IMR-90 (cell line): ENCODE results near the gene LRRC4C. TPM values are rescaled to one million over a fixed set of nuclear protein-coding genes. Genes with fewer than 3 reads are reported as not detected.

Experiments
- ATAC-seq: fragments of 200-7000 bp; cut with Tn5 transposase; 2 replicates; pipeline ENCODE4 v1.9.1; 2020; ENCODE audit warnings: low read depth, mild to moderate bottlenecking, moderate library complexity
- BruUV-seq: library from RNA; stranded (reverse); fragments of 400-500 nt; replicated peaks from 2 replicates; lab custom pipeline; 2021; lab: Mats Ljungman, UMichigan
- CTCF ChIA-PET: fragments of 300-600 bp; formaldehyde crosslinking; extraction: SDS; loops from one replicate; lab custom pipeline; 2021; ENCODE audit warnings: antibody characterized with exemption; lab: Yijun Ruan, JAX
- POLR2A ChIA-PET: fragments of 300-600 bp; sonication (Branson Sonifier 250); formaldehyde crosslinking; loops from one replicate; lab custom pipeline; 2022; ENCODE audit warnings: antibody characterized with exemption; ENCODE audit not compliant: unreplicated experiment; lab: Charles Lee
- DNase-seq: peaks from one replicate; pipeline ENCODE4 v3.0.0; 2013
- H2AFZ ChIP-seq: replicated peaks from 2 replicates; pipeline ENCODE3; 2013; ENCODE audit warnings: low read length, mild to moderate bottlenecking; ENCODE audit not compliant: poor library complexity
- H2AK5ac ChIP-seq: 2 replicates; pipeline ENCODE4 v1.6.1; 2013; ENCODE audit warnings: low read depth, low read length, inconsistent platforms
- H2AK9ac ChIP-seq: replicated peaks from 2 replicates; pipeline ENCODE3; 2013; ENCODE audit warnings: mild to moderate bottlenecking, low read depth, low read length, moderate library complexity; ENCODE audit not compliant: poor library complexity
- H2BK120ac ChIP-seq: 2 replicates; pipeline ENCODE4 v1.6.1; 2013; ENCODE audit warnings: low read depth, low read length, inconsistent platforms
- H2BK15ac ChIP-seq: 3 replicates; pipeline ENCODE4 v1.6.1; 2013; ENCODE audit warnings: low read depth, low read length, inconsistent platforms
- H2BK20ac ChIP-seq: 2 replicates; pipeline ENCODE4 v1.6.1; 2013; ENCODE audit warnings: low read depth, mild to moderate bottlenecking, inconsistent platforms, low read length, moderate library complexity
- H2BK5ac ChIP-seq: 2 replicates; pipeline ENCODE4 v1.6.1; 2013; ENCODE audit warnings: mild to moderate bottlenecking, low read depth, low read length, inconsistent platforms; ENCODE audit not compliant: poor library complexity, severe bottlenecking
- H3K14ac ChIP-seq: replicated peaks from 2 replicates; pipeline ENCODE4 v1.6.1; 2013; ENCODE audit warnings: low read depth, low read length, inconsistent platforms
- H3K18ac ChIP-seq: 2 replicates; pipeline ENCODE4 v1.6.1; 2013; ENCODE audit warnings: low read depth, low read length, control low read depth
- H3K23ac ChIP-seq: 2 replicates; pipeline ENCODE4 v1.6.1; 2013; ENCODE audit warnings: low read depth, low read length, inconsistent platforms
- H3K27ac ChIP-seq: 2 replicates; pipeline ENCODE4 v1.5.1; 2013; ENCODE audit warnings: mild to moderate bottlenecking, control low read depth, low read length; ENCODE audit not compliant: insufficient read depth
- H3K27me3 ChIP-seq: 2 replicates; pipeline ENCODE4 v1.6.1; 2013; ENCODE audit warnings: low read length; ENCODE audit not compliant: control insufficient read depth, insufficient read depth
- H3K36me3 ChIP-seq: 2 replicates; pipeline ENCODE4 v1.6.1; 2013; ENCODE audit warnings: low read length, mixed read lengths; ENCODE audit not compliant: control insufficient read depth, insufficient read depth
- H3K4ac ChIP-seq: 2 replicates; pipeline ENCODE4 v1.6.1; 2013; ENCODE audit warnings: low read depth, low read length, inconsistent platforms
- H3K4me1 ChIP-seq: 2 replicates; pipeline ENCODE4 v1.6.1; 2013; ENCODE audit warnings: low read length, mixed read lengths; ENCODE audit not compliant: control insufficient read depth, insufficient read depth
- H3K4me2 ChIP-seq: 2 replicates; pipeline ENCODE4 v1.6.1; 2013; ENCODE audit warnings: low read depth, mild to moderate bottlenecking, control low read depth, low read length, moderate library complexity
- H3K4me3 ChIP-seq: 2 replicates; pipeline ENCODE4 v1.5.1; 2013; ENCODE audit warnings: low read depth, mild to moderate bottlenecking, control low read depth, low read length, moderate library complexity; ENCODE audit not compliant: insufficient read depth
- H3K56ac ChIP-seq: 2 replicates; pipeline ENCODE4 v1.6.1; 2013; ENCODE audit warnings: low read length, inconsistent platforms; ENCODE audit not compliant: insufficient read depth; ENCODE audit errors: extremely low read depth
- H3K79me1 ChIP-seq, 2 experiments: 2 replicates each; pipeline ENCODE4 v1.6.1; 2013; ENCODE audit warnings: low read length in 2 of 2, inconsistent platforms in 1 of 2, low read depth in 1 of 2
- H3K9ac ChIP-seq: 2 replicates; pipeline ENCODE4 v1.6.1; 2013; ENCODE audit warnings: low read depth, low read length, control low read depth
- H3K9me1 ChIP-seq: 2 replicates; pipeline ENCODE4 v1.6.1; 2013; ENCODE audit warnings: low read length, inconsistent platforms; ENCODE audit not compliant: insufficient read depth
- H3K9me3 ChIP-seq: 2 replicates; pipeline ENCODE4 v1.6.1; 2013; ENCODE audit warnings: low read length; ENCODE audit not compliant: control insufficient read depth, insufficient read depth
- H4K20me1 ChIP-seq: 2 replicates; pipeline ENCODE4 v1.6.1; 2013; ENCODE audit warnings: low read length, inconsistent platforms; ENCODE audit not compliant: insufficient read depth
- H4K5ac ChIP-seq: 2 replicates; pipeline ENCODE4 v1.6.1; 2013; ENCODE audit warnings: mild to moderate bottlenecking, low read depth, low read length, control low read depth
- H4K8ac ChIP-seq, 2 experiments: 2 replicates each; pipeline ENCODE4 v1.6.1; 2013; ENCODE audit warnings: low read depth in 2 of 2, low read length in 2 of 2, control low read depth in 1 of 2, inconsistent platforms in 1 of 2
- H4K91ac ChIP-seq: 2 replicates; pipeline ENCODE4 v1.6.1; 2013; ENCODE audit warnings: low read depth, low read length, inconsistent platforms; ENCODE audit not compliant: insufficient read depth
- BHLHE40 ChIP-seq: fragments of 150-350 bp; IDR thresholded peaks from 2 replicates; pipeline ENCODE4 v1.6.1; 2016; ENCODE audit warnings: mild to moderate bottlenecking, low read depth, low read length
- FOS ChIP-seq: fragments of 150-350 bp; IDR thresholded peaks from 2 replicates; pipeline ENCODE4 v1.6.1; 2016; ENCODE audit warnings: low read depth, low read length
- MAZ ChIP-seq: IDR thresholded peaks from 2 replicates; pipeline ENCODE4 v1.6.1; 2012; ENCODE audit warnings: low read depth, mild to moderate bottlenecking, low read length, improper control_type of control experiment, moderate library complexity, borderline replicate concordance
- POLR2A ChIP-seq: IDR thresholded peaks from 2 replicates; pipeline ENCODE4 v1.6.1; 2012; ENCODE audit warnings: mild to moderate bottlenecking, low read depth, low read length
- RAD21 ChIP-seq: IDR thresholded peaks from 2 replicates; pipeline ENCODE4 v1.6.1; 2012; ENCODE audit warnings: low read length, improper control_type of control experiment
- RCOR1 ChIP-seq: IDR thresholded peaks from 2 replicates; pipeline ENCODE4 v1.6.1; 2012; ENCODE audit warnings: mild to moderate bottlenecking, low read length, improper control_type of control experiment; ENCODE audit not compliant: insufficient replicate concordance
- RFX5 ChIP-seq: IDR thresholded peaks from 2 replicates; pipeline ENCODE4 v1.8.0; 2012; ENCODE audit warnings: low read depth, mild to moderate bottlenecking, low read length, moderate library complexity
- WGBS, 2 experiments: methylation state at CpG; one replicate each; pipeline versions ENCODE4 v1.1.5 to v1.1.7; 2013; ENCODE audit warnings: missing lambda C conversion rate in 2 of 2; ENCODE audit not compliant: insufficient read length in 1 of 2; ENCODE audit errors: extremely low coverage in 2 of 2; 5-methylcytosine and 5-hydroxymethylcytosine counted together
- dilution Hi-C: fragments of 300-500 bp; cut with HindIII; formaldehyde crosslinking; loops from one replicate; pipeline ENCODE4 v1.14.3; 2018; ENCODE audit warnings: low sequenced_read_pairs; ENCODE audit not compliant: unreplicated experiment
- in situ Hi-C: fragments of 300-500 bp; cut with MboI; formaldehyde crosslinking; loops from 3 replicates; pipeline ENCODE4 v1.14.3; 2019; ENCODE audit warnings: low sequenced_read_pairs, inconsistent platforms, mixed read lengths
- intact Hi-C: fragments of 100-400 bp; cut with micrococcal nuclease; formaldehyde crosslinking; loops from 2 replicates; pipeline ENCODE4 v1.10.0; 2022
- polyA plus RNA-seq, 3 experiments: library from polyadenylated mRNA; depleted of rRNA; stranded (reverse); fragments of >200 nt; gene quantifications; 2 replicates each; pipeline ENCODE4 v1.2.3, GENCODE V29; 2012; ENCODE audit warnings: low replicate concordance in 1 of 3
- total RNA-seq: library from RNA; depleted of rRNA; stranded (reverse); fragments of >200 nt; gene quantifications from 2 replicates; pipeline ENCODE4 v1.2.3, GENCODE V29; 2012
- TF ChIP-seq, protein P1 (sequence below): fragments of 150-350 bp; IDR thresholded peaks from 2 replicates; pipeline ENCODE4 v1.6.1; 2017; ENCODE audit warnings: mild to moderate bottlenecking, antibody characterized with exemption, low read length, low read depth
- TF ChIP-seq, protein P2 (sequence below): fragments of 150-350 bp; IDR thresholded peaks from 2 replicates; pipeline ENCODE4 v1.6.1; 2016; ENCODE audit warnings: low read depth, mild to moderate bottlenecking, low read length, moderate library complexity, borderline replicate concordance
- TF ChIP-seq, protein P3 (sequence below): conservative IDR thresholded peaks from 2 replicates; pipeline ENCODE4 v1.5.1; 2012; ENCODE audit warnings: mild to moderate bottlenecking, low read depth, low read length, improper control_type of control experiment

LRRC4C gene
- total and polyA plus RNA-seq, 2 of the 4 experiments (the other 2 are of a cell fraction) = under 0.01 to 0.03 TPM

DNA sequence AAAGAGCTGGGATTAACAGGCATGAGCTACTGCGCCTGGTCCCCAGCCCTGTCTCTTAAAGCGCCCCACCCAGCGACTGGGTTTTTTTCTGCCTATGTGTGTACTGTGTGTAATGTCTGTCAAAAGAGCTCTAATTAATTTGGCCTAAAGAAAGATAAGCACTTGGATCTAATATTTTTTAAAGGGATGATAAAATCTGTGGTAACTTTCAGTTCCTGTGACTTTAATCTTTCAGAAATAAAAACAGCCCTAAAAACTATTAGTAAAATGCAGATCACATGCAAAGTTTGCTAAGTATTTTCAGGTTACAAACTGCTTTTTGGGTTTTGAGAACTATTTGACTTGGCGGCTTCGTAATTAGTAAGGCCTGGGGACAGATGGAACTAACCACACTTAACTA, 1358.7 kb downstream of the LRRC4C start:
- in situ Hi-C loops (no loop called here), intact Hi-C loops (no loop called here), dilution Hi-C loops (no loop called here)
- no peak overlapping the region for H2BK15ac ChIP-seq
- no peak overlapping the region for H4K5ac ChIP-seq
- H3K23ac ChIP-seq = no peak overlapping the region
- no CpG with 5 or more reads among the region's 5 CpGs for whole genome bisulfite sequencing, 2 experiments
- no peak overlapping the region for H2AK5ac ChIP-seq
- H3K4ac ChIP-seq = no peak overlapping the region
- TF ChIP-seq, protein P1, sequence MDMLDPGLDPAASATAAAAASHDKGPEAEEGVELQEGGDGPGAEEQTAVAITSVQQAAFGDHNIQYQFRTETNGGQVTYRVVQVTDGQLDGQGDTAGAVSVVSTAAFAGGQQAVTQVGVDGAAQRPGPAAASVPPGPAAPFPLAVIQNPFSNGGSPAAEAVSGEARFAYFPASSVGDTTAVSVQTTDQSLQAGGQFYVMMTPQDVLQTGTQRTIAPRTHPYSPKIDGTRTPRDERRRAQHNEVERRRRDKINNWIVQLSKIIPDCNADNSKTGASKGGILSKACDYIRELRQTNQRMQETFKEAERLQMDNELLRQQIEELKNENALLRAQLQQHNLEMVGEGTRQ = no peak
- no peak for TF ChIP-seq RCOR1
- TF ChIP-seq BHLHE40 = no peak
- TF ChIP-seq MAZ = no peak
- no peak for TF ChIP-seq FOS
- TF ChIP-seq, protein P2, sequence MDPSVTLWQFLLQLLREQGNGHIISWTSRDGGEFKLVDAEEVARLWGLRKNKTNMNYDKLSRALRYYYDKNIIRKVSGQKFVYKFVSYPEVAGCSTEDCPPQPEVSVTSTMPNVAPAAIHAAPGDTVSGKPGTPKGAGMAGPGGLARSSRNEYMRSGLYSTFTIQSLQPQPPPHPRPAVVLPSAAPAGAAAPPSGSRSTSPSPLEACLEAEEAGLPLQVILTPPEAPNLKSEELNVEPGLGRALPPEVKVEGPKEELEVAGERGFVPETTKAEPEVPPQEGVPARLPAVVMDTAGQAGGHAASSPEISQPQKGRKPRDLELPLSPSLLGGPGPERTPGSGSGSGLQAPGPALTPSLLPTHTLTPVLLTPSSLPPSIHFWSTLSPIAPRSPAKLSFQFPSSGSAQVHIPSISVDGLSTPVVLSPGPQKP = no peak
- no peak for TF ChIP-seq RFX5
- no peak for TF ChIP-seq POLR2A
- TF ChIP-seq RAD21 = no peak
- TF ChIP-seq, protein P3, sequence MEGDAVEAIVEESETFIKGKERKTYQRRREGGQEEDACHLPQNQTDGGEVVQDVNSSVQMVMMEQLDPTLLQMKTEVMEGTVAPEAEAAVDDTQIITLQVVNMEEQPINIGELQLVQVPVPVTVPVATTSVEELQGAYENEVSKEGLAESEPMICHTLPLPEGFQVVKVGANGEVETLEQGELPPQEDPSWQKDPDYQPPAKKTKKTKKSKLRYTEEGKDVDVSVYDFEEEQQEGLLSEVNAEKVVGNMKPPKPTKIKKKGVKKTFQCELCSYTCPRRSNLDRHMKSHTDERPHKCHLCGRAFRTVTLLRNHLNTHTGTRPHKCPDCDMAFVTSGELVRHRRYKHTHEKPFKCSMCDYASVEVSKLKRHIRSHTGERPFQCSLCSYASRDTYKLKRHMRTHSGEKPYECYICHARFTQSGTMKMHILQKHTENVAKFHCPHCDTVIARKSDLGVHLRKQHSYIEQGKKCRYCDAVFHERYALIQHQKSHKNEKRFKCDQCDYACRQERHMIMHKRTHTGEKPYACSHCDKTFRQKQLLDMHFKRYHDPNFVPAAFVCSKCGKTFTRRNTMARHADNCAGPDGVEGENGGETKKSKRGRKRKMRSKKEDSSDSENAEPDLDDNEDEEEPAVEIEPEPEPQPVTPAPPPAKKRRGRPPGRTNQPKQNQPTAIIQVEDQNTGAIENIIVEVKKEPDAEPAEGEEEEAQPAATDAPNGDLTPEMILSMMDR = no peak
- no peak overlapping the region for H3K18ac ChIP-seq
- CTCF ChIA-PET = no interaction called here
- H3K9me1 ChIP-seq = no peaks in the 10 kb centered on the region
- H3K9me3 ChIP-seq = peaks cover 5% of the 10 kb centered on the region
- DNase-seq (no peak), ATAC-seq (no peak)
- H2AFZ ChIP-seq = no peak overlapping the region
- BruUV-seq = no TSS peak
- no peaks in the 10 kb centered on the region for H3K27me3 ChIP-seq
- no peak overlapping the region for H3K4me3 ChIP-seq
- no peak overlapping the region for H3K9ac ChIP-seq
- no peak overlapping the region for H4K91ac ChIP-seq
- no peak overlapping the region for H3K27ac ChIP-seq
- H3K56ac ChIP-seq = no peak overlapping the region
- no peak overlapping the region for H3K14ac ChIP-seq
- no peak overlapping the region for H4K8ac ChIP-seq
- H2AK9ac ChIP-seq = no peak overlapping the region
- no peaks in the 10 kb centered on the region for H3K4me1 ChIP-seq
- H3K36me3 ChIP-seq = no peaks in the 10 kb centered on the region
- H4K20me1 ChIP-seq = no peaks in the 10 kb centered on the region
- no peak overlapping the region for H2BK20ac ChIP-seq
- no peak overlapping the region for H2BK5ac ChIP-seq
- H3K79me1 ChIP-seq = no peaks in the 10 kb centered on the region
- POLR2A ChIA-PET = no interaction called here
- no peak overlapping the region for H3K4me2 ChIP-seq
- no peak overlapping the region for H2BK120ac ChIP-seq
